HG02973 (cell line): ENCODE results near the gene TOM1.

Experiments used
- ATAC-seq: cut with Tn5 transposase; IDR thresholded peaks from one replicate; pipeline ENCODE4 v1.9.1; 2021; ENCODE audit warnings: moderate library complexity; ENCODE audit not compliant: unreplicated experiment

Gene TOM1

DNA sequence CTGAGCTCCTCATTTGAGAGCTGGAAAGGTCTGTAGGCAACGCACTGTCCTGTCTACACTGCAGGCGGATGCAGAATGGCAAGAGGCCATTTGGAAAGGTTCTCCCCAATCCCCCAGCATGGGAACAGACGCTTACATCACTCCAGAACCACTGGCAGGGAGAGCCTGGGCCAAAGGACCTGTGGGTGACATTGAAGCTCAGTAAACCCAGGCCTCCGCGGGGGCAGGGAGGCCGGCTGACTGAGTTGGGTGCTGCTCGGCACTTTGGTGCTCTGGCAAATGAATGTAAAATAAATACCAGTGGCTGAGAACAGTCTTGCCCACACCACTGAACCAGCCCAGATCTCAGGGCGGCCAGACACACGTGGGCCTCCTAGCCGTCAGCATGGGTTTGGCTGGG, 22.4 kb downstream of the TOM1 start:
- ATAC-seq = no peak

- no peak for ATAC-seq
Measured at GRCh38 chr22:35322893-35323292, 23.2 kb downstream of the TOM1 start.

DNA sequence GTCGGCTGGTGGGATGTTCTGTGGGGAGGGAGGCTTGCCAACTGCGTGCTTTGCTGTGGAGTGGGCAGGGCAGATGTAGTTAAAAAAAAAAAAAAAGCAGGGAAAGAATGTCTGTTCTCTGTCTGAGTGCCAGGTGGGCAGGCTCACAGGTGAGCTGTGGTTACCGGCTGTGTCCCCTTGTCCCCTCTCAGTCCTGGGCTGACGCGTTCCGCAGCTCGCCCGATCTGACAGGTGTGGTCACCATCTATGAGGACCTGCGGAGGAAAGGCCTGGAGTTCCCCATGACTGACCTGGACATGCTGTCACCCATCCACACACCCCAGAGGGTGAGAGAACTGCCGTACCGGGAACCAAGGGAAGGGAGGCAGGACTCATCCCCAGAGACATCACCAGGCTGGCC, 23.6 kb downstream of the TOM1 start:
- no peak for ATAC-seq

GRCh38 chr22:35324067-35324466, 24.4 kb downstream of the TOM1 start:
- no peak for ATAC-seq

DNA sequence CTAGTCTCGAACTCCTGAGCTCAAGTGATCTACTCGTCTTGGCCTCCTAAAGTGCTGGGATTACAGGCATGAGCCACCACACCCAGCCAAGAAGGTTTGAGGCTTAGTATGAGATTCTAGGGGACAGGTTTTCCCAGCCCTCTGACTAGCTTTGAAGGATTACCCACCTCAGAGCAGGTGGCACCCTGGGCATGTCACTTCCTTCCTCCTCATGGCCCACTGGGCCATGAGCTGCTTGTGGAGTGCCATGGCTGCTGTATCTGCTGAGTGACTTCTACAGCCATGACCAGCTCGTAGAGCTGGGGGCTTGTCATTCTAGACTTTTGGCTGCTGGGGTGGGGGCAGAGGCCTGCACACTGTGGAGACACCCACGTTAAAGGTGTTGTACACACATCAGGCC, 25.1 kb downstream of the TOM1 start:
- ATAC-seq = no peak

DNA sequence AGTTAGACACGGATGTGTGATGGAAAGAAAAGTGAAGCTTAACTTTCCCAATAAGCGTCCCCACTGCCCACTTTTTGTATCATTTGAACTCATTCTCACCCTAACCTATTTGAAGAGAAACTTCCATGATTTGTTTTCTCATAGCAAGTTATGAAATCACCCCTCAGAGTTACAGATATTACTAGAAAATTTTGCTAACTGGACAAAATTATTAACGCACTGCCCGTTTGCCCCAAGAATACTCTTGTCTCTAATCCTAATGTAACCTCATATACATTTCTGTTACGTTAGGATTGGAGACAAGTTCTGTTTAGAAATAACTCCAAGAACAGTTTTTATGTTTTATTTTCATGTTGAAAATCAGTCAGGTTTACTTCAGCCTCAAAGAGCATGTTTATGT, 25.5 kb downstream of the TOM1 start:
- no peak for ATAC-seq

DNA sequence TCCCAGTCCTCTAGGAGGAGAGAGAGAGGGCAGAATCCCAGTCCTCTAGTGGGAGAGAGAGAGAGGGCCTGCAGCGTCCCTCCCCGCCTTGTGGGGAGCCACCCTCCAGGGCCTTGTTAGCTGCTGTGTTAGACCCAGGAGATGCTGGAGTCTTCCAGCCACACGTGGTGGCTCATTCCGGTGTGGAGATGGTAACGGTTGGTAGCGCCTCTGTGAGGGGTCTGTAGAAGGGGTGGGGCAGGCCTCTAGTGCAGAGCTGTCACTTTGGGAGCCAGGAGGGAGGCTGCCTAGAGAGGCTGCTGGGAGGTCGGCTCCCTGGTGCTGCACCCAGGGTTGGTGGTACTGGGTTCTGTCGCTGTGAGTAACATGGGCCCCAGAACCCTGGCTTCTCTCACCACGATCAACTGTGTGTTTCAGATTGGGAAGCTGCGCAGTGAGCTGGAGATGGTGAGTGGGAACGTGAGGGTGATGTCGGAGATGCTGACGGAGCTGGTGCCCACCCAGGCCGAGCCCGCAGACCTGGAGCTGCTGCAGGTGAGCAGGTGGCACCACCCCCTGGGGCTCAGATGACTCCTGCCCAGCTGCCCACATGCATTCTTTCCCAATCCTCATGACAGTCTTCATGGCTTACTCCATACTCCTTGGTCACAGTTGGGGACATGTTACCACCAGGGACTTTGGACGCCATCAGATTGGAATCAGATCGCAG, 27.3 kb downstream of the TOM1 start:
- ATAC-seq = no peak

GRCh38 chr22:35327690-35328471, 28.2 kb downstream of the TOM1 start:
- no peak for ATAC-seq

DNA sequence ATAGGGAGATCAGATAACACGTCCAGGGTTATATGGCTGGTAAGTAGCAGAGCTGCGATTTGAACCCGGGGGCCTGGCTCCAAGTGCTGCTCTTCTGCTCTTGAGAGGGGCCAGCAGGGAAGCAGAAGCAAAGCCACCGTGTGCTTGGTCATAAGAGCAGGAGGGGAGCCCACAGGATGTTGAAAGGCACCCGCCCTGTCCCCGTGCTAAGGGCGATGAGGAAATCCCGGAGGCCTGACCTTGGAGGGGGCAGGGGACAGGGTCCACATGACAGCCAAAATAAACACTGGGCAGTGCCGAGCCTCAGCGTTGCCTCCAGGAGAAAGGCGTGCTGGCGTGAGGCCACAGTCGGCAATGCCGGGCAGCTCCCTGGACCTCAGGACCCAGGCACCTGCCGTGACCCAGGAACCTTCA, 28.8 kb downstream of the TOM1 start:
- no peak for ATAC-seq

- ATAC-seq = no peak
Measured at GRCh38 chr22:35329114-35329847, 29.6 kb downstream of the TOM1 start.

DNA sequence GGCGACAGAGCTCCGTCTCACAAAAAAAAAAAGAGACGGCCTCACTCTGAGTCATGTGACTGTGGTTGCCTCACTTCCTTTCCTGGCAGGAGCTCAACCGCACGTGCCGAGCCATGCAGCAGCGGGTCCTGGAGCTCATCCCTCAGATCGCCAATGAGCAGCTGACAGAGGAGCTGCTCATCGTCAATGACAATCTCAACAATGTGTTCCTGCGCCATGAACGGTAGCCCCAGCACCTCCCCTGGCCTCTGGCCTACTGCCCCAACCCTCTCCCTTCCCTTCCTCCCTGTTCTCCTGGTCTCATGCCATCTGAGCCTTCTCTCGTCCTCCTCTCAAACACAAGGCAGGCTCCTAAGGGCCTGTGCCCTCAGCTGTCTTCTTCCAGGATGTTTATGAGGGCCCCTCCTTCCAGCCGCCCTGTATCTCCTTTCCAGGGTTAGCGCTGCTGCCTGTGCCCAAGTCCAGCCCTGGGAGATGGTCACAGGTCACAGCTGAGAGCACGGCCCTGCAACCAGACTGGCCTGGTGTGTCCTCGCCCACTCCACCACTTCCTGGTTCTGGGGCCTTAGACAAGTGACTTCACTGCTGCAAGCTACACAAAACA, 30.7 kb downstream of the TOM1 start:
- ATAC-seq = no peak

- no peak for ATAC-seq
Measured at GRCh38 chr22:35332278-35332677, 32.6 kb downstream of the TOM1 start.

- no peak for ATAC-seq
Measured at GRCh38 chr22:35333220-35333619, 33.5 kb downstream of the TOM1 start.

DNA sequence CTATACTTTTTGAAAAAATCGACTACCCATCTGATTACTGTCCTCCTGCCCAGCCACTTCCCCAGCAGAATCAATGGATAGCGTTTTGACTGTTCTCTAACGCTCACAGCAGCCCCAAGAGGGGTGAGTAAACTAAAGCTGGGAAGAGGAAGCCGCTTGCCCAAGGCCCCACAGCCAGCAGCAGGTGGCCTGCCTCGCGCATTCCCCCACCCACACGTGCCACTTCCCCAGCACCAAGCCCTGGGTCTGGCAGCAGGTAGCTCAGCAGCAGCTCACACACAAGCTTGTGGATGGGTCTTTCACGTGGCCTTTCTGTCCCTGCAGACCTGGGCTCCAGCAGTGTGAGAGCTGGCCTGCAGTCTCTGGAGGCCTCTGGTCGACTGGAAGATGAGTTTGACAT, 34.3 kb downstream of the TOM1 start:
- ATAC-seq = no peak

GRCh38 chr22:35335468-35335867, 35.8 kb downstream of the TOM1 start:
- no peak for ATAC-seq

- ATAC-seq = no peak
Measured at GRCh38 chr22:35335936-35336781, 36.5 kb downstream of the TOM1 start.

- ATAC-seq = no peak
Measured at GRCh38 chr22:35337932-35338331, 38.2 kb downstream of the TOM1 start.

DNA sequence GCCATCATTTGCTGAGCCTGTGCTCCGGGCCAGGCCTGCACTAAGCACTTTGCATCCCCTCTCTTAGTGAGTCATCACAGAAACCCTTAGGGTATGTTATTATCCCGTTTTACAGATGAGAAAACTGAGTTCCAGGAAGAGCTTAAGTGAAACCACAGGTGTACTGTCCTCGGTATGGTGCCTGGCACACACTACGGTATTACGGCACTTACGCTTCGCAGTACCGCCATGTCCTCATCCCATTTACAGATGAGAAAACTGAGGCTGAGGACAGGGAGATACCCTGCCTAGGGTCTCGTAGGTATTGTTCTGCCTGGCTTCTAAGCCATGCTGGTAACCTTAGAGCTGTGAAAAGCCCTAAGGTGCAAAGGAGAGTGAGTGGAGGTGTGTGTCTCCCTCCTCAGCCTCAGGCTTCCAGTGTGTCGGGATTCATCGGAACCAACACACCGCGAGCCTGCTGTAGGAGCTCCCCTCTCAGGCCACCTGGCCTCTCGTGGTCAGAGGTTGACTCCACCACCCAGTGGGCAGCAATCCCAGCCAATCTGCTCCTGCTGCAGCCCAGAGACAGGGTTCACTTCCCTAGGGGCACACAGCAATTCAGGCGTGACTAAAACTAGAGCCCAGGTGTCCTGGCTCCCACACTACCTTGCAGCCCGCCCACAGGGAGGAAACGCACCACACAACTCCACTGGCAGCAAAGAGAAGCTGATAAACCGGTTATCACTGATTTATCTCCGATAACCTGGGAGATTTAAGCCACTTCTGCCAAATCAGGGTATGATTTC, 41.6 kb downstream of the TOM1 start:
- no peak for ATAC-seq

DNA sequence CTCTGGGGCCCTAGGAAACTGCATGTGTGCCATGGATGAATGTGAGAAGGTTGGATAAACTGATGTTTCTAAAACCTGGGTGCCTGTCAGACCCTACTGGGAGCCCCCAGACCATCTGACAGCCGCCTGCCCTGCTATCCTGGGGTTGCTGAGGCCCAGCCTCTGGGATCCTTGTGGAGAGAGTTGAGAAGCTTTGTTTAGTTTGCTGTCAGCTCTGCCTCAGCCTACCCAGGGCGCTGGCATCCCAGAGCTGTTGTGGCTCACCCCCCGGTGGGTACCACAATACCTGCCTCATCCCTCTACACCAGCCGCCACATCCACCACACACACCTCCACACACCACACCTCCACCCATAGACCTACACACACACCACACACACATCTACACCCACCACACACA, 42.7 kb downstream of the TOM1 start:
- no peak for ATAC-seq
